Measurements from ENCODE around the gene ERFE. TPM values are rescaled to one million over a fixed set of nuclear protein-coding genes. Genes with fewer than 3 reads are reported as not detected.

ERFE gene
- polyA plus RNA-seq, 1 experiment: 2.9 TPM

- POLR2A ChIA-PET: no interaction called here
Measured at GRCh38 chr2:238116298-238117198, 42.2 kb upstream of the ERFE start.

GRCh38 chr2:238117199-238118154 is 41.3 kb upstream of the ERFE start:
- TF ChIP-seq CTCF (IDR thresholded peaks at IDR 0.05; ENCODE audit: insufficient read depth, low read depth, low read length): no peak
- Histone ChIP-seq H3K4me3 (ENCODE audit: low read depth, low read length) (no peak overlapping the region), H3K36me3 (ENCODE audit: control insufficient read depth, insufficient read depth, low read length) (no peaks in the 10 kb centered on the region), H3K27me3 (ENCODE audit: control insufficient read depth, insufficient read depth, low read length) (peaks cover 4% of the 10 kb centered on the region)
- ChIA-PET POLR2A (no interaction called here), CTCF (no interaction called here)
- no peak for DNase-seq (ENCODE audit: low read depth)

More at GRCh38 chr2:238116298-238117198, 42.2 kb upstream of the ERFE start:
- H3K27me3 ChIP-seq (ENCODE audit: control insufficient read depth, insufficient read depth, low read length): peaks cover 4% of the 10 kb centered on the region
- no peak for TF ChIP-seq CTCF (IDR thresholded peaks at IDR 0.05; ENCODE audit: insufficient read depth, low read depth, low read length)
- no peak overlapping the region for H3K4me3 ChIP-seq (ENCODE audit: low read depth, low read length)
- no peaks in the 10 kb centered on the region for H3K36me3 ChIP-seq (ENCODE audit: control insufficient read depth, insufficient read depth, low read length)
- DNase-seq (ENCODE audit: low read depth): no peak
- CTCF ChIA-PET: no interaction called here

- no peak for DNase-seq (ENCODE audit: low read depth)
- CTCF ChIA-PET: interaction anchor here (1.0 to 1.3 kb wide), 2 partner anchors 11 to 143 kb away, joined by 5 to 7 read pairs; no protein-coding TSS in a partner anchor
- POLR2A ChIA-PET: no interaction called here
Measured at GRCh38 chr2:238119756-238120462, 38.9 kb upstream of the ERFE start.

GRCh38 chr2:238120463-238121298 is 38.1 kb upstream of the ERFE start:
- DNase-seq (ENCODE audit: low read depth): no peak
- peaks cover 4% of the 10 kb centered on the region for H3K27me3 ChIP-seq (ENCODE audit: control insufficient read depth, insufficient read depth, low read length)
- POLR2A ChIA-PET: no interaction called here
- no peak overlapping the region for H3K4me3 ChIP-seq (ENCODE audit: low read depth, low read length)
- no peaks in the 10 kb centered on the region for H3K36me3 ChIP-seq (ENCODE audit: control insufficient read depth, insufficient read depth, low read length)
- peak; percentile 11; the same call in 1 of the 2 replicates for TF ChIP-seq CTCF (IDR thresholded peaks at IDR 0.05; ENCODE audit: insufficient read depth, low read depth, low read length)
- CTCF ChIA-PET: interaction anchor here (0.6 to 1.3 kb wide), 3 partner anchors 12 to 143 kb away, joined by 3 to 7 read pairs (median 5); no protein-coding TSS in a partner anchor

More at GRCh38 chr2:238119756-238120462, 38.9 kb upstream of the ERFE start:
- Histone ChIP-seq H3K36me3 (ENCODE audit: control insufficient read depth, insufficient read depth, low read length) (no peaks in the 10 kb centered on the region), H3K27me3 (ENCODE audit: control insufficient read depth, insufficient read depth, low read length) (peaks cover 4% of the 10 kb centered on the region), H3K4me3 (ENCODE audit: low read depth, low read length) (no peak overlapping the region)
- TF ChIP-seq CTCF (IDR thresholded peaks at IDR 0.05; ENCODE audit: insufficient read depth, low read depth, low read length): no peak
